Measurements from ENCODE around the gene PGBD5. TPM values are rescaled to one million over a fixed set of nuclear protein-coding genes. Genes with fewer than 3 reads are reported as not detected.

PGBD5 gene
- total and polyA plus RNA-seq, 9 of the 15 experiments (the other 6 are each of a cell fraction or from before 2014, with no cell fraction given): under 0.01 to 0.40 (median 0.10) TPM; not detected in 3

GRCh38 chr1:230268371-230269170, 157.6 kb downstream of the PGBD5 start (continued):
- TF ChIP-seq CTCF (IDR thresholded peaks at IDR 0.05 in 2 of 3, conservative IDR thresholded peaks at IDR 0.05 in 1 of 3; ENCODE audit: insufficient read depth in 2 of 3, low read depth in 1 of 3, low read length in 3 of 3) (peak; percentile 64 to 82 (median 76)), TSHZ1 (CRISPR knock-in tag; IDR thresholded peaks at IDR 0.05) (no peak), ADNP (tag; IDR thresholded peaks at IDR 0.05) (no peak), FOXM1 (IDR thresholded peaks at IDR 0.05; ENCODE audit: low read depth) (no peak), FOXM1 (CRISPR knock-in tag; IDR thresholded peaks at IDR 0.05; ENCODE audit: low read depth) (no peak), HNRNPLL (IDR thresholded peaks at IDR 0.05; ENCODE audit: low read depth, low read length, poor library complexity, severe bottlenecking) (no peak), SMAD4 (CRISPR knock-in tag; conservative IDR thresholded peaks at IDR 0.05) (no peak), U2AF1 (optimal IDR thresholded peaks at IDR 0.05; ENCODE audit: low read depth, low read length) (no peak), ZBTB7A (IDR thresholded peaks at IDR 0.05; ENCODE audit: borderline replicate concordance, control insufficient read depth, low read depth, low read length) (no peak), TGIF2 (CRISPR knock-in tag; IDR thresholded peaks at IDR 0.05) (no peak), HDGF (IDR thresholded peaks at IDR 0.05) (0 out of 2 replicates have a peak, but pooled peaks have one; percentile 62), SPI1 (IDR thresholded peaks at IDR 0.05; ENCODE audit: borderline replicate concordance, low read depth, low read length) (no peak), ATF1 (CRISPR knock-in tag; IDR thresholded peaks at IDR 0.05) (no peak), ATF1 (tag; IDR thresholded peaks at IDR 0.05) (peak; percentile 20; the same call in 1 of the 2 replicates), ESRRB (CRISPR knock-in tag; IDR thresholded peaks at IDR 0.05; ENCODE audit: borderline replicate concordance) (no peak), NCOA2 (IDR thresholded peaks at IDR 0.05; ENCODE audit: partially characterized antibody in 2 of 2) (no peak), BRF1 (IDR thresholded peaks at IDR 0.05; ENCODE audit: borderline replicate concordance, extremely low read depth, insufficient read length) (no peak), GABPB1 (CRISPR knock-in tag; IDR thresholded peaks at IDR 0.05) (0 out of 2 replicates have a peak, but pooled peaks have one; percentile 45), HMGN3 (IDR thresholded peaks at IDR 0.05; ENCODE audit: borderline replicate concordance, extremely low read depth, insufficient read length, low read depth, low read length) (no peak), ZBTB17 (CRISPR knock-in tag; IDR thresholded peaks at IDR 0.05) (0 out of 2 replicates have a peak, but pooled peaks have one; percentile 58), PPARD (CRISPR knock-in tag; IDR thresholded peaks at IDR 0.05) (no peak), ZNF324 (CRISPR knock-in tag; IDR thresholded peaks at IDR 0.05) (no peak)

All from K562 (cell line).